Stimulated activated CD8-positive, alpha-beta memory T cell treated with anti-CD3 and anti-CD28 coated beads, Interleukin-7, amount 100 ng/mL, for 48 hours (primary cell): Measurements from ENCODE around the gene AGPAT3.

Source experiments
- DNase-seq, 2 donors: peaks; one replicate each; pipeline ENCODE4 v3.0.0-alpha.2; 2020; ENCODE audit warnings: low read depth in 1 of 2; ENCODE audit errors: extremely low read depth in 1 of 2

AGPAT3 gene

DNA sequence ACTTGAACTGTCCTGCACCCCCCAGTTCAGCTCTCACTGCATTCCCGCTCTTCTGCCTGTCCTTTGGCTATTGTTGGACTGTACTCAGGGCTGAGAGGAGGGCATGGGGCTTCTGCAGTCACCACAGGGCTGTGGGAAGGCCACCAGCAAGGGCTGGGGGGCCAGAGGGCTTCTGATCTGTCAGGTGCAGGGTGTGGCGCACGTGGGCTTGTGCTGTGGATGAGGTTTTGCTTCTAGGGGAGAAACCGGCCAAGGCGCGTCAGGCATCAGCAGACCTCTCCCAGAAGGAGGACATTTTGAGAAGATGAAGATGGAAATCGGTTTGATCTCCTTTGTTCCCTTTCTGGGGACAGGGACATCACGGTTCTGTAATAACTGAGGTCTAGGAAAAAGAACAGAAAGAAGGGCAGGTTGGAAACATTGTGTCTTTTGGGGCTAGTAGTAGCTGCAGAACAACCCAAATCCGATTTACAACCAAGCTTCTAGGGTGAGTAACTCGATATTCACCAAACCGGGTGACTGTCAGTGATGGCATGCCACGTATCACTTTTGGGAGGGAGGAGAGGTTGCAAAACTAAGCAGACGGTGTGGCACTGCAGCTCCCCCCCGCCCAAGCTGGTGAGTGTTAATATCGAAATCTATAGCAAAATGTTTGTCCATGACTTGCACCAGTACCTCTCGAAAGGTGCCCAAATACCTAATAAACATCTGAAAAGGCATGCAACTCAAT is 40.9 kb downstream of the AGPAT3 start:
- no peak for DNase-seq

DNA sequence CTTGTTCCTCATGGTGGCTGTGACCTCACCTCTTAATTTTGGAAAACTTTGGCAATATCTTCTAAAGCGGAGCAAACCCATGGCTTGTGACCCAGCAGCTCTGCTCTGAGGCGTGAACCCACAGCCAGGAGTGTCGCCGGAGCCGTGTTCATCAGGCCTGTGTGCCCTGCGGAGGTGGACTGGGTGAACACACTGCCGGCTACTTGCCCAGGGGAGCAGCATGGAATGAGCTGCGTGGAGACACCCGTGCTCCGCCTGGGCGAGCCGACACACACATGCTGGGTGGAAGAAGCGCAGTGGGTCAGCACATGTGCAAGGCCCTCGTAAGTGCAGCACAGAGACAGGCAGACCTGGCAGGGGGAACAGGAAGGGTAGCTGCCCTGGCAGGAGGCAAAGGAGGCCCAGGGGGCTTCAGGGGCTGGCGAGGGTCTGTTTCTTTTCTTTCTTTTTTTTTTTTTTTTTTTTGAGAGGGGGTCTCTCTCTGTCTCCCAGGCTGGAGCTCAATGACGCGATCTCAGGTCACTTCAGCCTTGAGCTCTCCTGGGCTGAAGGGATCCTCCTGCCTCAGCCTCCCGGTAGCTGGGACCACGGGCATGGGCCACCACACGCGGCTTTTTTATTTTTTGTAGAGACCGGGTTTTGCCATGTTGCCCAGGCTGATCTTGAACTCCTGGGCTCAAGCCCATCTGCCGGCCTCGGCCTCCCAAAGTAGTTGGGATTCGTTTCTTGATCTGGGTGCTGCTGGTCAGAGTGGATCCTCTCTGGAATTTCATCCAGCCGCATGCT is 41.8 kb downstream of the AGPAT3 start:
- no peak for DNase-seq

DNA sequence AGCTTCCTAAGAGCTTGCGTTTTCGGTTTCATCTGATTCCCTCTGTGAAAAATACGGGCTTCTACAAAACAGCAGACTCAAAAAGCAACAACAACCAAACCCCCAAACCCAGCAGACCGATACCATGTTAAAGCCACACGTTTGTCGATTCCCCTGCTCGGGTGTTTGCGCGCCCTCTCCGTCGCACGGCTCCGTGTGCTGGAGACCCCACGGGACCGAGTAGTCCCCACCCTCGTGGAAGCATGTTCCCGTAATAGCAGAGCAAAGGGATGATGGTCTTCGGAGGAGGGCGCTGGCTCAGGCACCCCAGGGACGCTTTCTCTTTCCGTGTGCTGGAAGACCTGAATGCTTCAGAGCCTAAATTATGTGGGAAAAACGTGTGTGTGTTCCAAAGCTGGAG is 42.7 kb downstream of the AGPAT3 start:
- DNase-seq, result no peak

DNA sequence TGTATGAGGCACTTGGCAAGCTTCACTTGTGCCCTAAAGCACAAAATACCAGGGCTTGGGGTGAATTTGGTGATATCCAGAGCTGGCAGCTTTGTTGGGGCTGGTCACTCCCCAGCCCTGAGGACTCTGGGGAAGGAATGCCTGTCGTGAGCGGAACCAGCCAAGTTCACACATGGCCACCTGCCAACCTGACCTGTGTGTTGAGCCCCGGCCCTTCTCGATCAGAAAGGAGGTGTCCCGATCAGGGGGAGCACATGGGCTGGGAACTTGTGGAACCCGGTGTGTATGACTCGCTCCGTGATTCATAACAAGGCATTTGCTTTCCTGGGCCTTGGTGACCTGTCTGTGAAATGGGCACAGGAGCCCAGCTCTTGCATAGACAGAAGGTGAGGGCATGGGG is 43.1 kb downstream of the AGPAT3 start:
- DNase-seq, result no peak

DNA sequence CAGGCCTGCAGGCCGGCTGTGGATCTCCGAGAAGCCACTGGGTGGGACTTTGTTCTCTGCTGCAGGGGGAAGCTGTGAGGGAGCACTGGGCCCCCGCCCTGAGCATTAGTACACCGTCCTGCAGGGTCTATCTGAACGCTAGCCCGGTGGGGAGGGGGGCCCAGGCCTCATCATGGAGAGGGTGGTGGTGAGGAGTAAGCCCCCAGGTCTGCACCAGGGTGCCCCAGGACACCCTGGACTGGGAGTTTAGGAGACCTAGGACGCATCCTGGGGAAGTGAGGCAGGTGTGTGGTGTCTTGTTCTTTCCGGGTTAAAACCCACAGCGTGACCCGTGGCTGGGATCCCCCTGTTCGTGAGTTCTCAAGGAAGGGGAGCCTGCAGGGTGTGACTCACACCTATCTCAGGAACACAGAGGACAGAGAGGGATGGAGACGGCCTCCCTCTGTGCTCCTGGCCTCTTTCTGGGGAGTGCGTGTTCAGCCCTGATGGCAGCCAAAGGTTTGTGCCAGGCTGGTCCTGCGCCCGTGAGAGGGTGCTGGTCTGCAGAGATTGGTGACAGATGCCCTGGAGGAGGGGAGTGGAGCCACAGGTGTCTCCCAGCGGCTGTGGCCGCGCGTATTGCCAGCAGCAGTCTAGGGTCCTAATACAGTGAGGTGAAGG is 44.8 kb downstream of the AGPAT3 start:
- DNase-seq, result no peak

DNA sequence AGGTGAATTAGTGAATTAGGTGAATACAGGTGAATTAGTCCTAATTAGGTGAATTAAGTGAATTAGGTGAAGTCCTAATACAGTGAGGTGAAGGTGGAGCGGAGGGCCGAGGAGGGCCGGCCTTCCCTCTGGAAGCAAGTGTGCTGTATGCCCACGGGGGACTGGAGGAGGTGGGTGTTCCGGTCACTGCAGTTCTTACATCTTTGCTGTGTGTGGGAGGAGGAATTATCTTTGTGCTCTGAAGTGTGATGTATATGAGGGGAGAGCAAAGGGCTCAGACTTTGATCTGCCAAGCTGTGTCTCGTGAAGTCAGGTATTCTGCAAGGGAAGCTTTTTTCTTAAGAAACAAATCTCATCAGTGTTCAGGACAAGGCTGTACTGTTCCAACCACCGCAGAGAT is 45.4 kb downstream of the AGPAT3 start:
- DNase-seq, result no peak

DNA sequence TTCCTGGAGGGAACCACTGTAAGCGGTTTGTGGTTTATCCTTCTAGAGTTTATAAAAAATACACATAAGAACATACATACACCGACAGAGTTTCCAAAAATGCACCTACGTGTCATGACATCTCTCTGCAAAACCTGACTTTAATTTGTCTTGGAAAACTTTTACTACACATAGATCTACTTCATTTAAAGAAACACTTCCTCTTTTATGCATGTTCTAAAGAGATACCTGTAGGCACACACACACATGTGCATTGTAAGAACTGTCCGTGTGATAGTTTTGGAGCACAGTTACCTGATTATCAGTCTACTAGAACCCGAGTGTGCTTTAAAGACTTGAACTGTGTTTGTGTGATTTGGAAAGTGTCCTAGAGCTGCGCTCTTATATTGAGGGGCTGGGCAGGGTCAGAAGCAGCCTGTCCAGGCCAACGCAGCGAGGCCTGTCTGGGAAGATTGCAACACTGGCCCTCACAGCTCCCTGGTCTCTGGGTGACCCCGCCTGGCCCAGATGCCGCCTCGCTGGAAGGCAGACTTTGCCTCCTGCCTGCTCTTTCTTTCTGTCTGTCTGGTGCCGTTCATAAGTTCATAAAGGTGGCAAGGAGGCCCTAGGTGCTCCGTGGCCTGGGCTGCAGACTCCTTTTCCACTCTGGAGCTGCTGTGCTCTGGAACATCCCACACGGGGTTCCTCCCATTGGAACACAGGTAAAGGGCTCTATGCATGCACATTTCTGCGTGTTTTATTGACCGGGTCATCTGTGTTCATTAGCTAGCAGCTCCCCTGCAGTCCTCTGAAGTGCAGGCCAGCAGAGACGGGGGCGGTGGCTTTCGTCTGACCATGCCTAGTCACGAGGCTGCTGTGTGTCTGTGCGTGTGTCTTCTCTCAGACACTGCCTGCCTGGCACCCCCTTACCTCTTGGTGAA is 46.3 kb downstream of the AGPAT3 start:
- DNase-seq, result no peak

DNA sequence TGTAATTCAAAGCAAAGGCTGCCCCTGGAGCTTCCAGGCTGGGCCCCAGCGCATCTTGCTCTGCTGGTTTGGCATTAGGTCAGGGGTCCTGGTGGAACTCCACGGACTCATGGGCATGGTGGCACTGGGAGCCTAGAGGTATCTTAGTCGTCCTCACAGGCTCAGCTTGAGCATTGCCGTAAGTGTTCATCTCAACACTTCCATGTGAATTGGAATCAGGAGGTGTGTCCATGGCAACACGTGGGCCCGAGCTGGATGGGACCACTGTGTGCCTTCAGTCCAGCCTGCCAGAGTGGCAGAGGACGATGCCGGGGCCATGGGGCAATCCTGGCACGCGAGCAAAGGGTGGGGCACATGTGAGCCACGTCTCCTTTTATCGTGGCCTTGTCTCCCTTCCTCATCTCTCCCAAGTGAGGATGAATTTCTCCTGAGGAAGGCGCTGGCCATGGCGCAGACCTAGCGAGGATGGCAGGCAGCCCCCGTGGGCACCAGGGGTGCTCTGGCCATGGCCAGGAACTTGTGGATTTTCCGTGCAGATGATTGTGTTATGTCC is 47.0 kb downstream of the AGPAT3 start:
- no peak for DNase-seq

DNA sequence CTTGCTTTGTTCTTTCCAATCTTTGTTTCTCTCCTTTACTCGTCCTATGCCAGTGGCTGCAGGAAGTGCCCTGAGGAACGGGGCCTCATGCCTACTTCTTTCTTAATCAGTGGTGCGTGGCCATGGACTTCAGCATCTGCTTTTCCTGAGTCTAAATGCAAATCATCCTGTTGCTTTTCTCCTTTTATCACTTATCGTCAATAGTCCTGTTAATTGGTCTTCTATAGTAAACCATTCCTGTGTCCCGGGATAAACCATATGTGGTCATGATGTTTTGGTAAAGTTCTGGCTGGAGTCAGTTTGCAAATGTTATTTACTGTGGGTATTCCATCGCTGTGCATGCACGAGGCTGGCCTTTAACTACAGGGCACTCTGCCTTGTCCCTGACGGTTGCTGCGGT is 47.5 kb downstream of the AGPAT3 start:
- no peak for DNase-seq

DNA sequence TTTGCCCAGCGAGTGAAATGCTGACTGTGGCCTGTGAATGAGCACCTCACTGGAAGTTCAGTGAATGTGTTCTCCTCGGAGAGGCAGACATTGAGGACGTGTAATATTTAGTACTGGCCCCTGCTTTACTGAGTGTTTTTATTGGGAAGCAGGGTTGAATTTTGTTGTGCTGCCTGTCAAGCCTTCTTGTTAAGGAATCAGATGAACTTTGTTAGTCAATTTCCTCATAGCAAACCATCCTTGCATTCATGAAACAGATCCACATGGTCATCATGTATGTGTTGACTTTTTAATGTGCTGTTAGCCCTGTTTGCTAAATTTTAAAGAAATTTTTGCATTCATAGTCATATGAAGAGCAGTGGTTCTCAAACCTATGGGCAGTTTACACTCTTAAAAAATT is 47.9 kb downstream of the AGPAT3 start:
- no peak for DNase-seq

DNA sequence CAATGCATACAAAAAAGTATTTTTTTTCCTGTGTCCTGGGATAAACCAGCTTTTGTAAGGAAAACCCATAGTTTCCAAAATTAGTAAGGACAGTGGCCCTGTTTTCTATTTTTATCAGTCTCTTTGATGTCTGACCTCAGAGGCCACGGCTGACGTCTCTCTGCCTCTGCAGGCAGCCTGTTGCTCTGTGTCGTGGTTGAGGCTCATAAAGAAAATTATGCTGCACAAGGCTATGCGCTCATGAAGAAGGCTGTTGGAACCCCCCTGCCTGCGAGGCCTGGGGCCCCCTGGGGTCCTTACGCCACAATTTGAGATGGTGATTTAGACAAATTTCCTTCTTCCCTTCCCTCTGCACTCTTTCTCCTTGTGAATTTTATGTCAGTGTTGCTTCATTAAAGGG is 48.9 kb downstream of the AGPAT3 start:
- no peak for DNase-seq

DNA sequence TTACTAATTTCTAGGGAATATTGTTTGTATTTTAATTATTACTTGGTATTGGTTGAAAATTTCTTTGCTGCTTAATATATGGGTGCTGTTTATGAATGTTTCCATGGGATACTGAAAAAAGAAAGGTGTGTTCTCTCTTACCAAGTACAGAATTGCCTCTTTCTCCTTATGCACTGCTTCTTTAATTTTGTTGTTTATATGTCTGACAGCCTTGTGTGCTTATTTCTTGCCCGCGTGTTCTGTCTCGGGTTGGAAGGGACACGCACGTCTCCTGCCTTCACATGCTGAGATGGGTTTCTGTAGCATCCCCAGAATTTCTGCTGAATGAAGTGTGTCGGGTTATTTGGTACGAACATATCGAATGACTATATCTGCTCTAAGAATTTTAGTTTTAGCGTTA is 51.1 kb downstream of the AGPAT3 start:
- no peak for DNase-seq

DNA sequence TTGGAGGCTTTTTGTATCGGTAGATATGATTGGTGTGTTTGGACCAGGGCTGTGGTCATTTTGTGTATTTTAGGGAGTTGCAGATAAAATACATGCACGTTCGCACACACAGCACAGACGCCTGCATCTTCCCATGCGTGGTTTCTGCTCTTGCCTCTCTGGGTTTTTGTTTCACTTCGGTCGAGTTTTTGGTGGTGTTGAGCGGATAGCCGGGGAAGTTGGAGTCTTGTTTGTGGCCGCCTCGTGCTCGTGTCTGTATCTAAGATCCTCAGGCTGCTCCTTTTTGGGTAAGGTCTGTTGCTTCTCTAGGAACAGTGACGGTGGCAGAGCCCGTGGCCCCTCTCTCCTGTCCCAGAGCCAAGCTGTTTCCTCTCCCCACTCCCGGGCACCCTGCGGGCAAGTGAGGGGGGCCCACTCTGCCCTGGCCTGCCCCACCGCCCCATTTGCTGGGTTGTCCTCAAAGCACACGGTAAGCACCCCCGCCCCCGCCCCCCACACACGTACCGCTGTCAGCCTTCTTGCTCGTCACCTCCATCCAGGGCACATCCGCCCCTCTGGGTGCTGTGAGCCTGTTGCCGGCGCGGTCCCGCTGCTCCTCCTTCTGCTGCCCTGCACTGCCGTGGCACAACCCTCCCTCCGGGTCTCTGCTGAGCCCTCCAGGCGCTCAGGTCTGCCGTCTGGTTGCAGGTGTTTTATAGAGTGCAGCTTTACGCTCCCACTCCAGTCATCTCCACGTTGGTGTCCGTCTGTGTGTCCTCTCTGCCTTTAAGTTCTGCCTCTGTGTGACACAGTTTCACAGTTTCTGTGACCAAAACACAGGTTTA is 51.9 kb downstream of the AGPAT3 start:
- DNase-seq, result no peak

DNA sequence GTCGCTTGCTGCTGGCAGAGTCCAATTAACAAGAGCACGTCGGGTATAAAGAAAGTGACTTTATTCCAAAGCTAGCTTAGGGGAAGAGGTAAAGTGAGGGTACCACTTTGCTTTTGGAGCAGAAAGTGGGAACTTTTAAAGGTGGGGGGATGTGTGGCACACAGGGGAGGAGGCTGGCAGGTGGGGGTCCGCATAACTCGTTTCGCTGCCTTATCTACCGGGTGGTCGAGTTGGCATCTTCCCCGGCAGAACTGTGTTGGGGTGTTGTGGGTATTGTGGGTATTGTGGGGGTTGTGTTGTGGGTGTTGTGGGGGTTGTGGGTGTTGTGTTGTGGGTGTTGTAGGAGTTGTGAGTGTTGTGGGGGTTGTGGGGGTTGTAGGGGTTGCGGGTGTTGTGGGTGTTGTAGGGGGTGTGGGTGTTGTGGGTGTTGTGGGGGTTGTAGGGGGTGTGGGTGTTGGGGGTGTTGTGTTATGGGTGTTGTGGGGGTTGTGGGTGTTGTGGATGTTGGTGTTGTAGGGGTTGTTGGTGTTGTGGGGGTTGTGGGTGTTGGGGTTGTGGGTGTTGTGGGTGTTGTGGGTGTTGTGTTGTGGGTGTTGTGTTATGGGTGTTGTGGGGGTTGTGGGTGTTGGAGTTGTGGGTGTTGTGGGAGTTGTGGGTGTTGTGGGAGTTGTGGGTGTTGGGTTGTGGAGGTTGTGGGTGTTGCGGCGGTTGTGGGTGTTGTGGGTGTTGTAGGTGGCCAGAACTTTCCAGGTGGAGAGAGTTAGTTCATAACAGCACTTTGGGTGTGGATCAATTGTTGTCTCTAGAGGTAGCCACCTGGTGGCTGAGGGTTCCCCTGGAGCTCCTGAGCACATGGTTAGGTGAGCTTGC is 52.7 kb downstream of the AGPAT3 start:
- DNase-seq, result no peak

DNA sequence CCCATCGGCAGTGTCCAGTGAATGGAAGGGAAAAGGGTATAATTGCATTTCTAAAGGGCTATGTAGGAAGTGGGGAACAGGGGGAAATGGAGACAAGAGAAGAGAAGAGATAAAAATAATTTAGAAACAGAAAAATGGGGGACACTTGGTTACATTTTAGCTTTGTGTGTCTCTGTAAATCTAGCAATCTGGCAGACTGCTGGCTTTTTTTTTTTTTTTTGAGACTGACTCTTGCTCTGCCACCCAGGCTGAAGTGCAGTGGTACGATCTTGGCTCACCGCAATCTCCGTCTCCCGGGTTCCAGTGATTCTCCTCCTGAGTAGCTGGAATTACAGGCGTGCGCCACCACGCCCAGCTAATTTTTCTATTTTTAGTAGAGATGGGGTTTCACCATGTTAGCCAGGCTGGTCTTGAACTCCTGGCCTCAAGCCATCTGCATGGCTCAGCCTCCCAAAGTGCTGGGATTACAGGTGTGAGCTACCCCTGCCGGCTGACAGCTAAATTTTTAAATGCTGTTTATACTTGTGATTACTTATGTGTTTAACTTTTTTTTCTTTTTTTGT is 53.4 kb downstream of the AGPAT3 start:
- no peak for DNase-seq

DNA sequence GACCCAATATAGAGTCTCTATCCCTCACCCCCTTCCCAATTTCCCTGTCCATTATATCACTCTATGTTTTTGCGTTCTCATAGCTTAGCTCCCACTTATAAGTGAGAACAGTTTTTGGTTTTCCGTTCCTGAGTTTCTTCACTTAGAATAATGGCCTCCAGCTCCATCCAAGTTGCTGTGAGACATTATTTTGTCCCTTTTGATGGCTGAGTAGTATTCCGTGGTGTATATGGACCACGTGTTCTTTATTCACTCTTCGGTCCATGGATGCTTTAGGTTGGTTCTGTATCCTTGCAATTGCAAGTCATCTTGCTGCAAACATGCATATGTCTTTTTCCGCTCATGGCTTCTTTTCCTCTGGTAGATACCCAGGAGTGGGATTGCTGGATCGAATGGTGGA is 54.3 kb downstream of the AGPAT3 start:
- no peak for DNase-seq

DNA sequence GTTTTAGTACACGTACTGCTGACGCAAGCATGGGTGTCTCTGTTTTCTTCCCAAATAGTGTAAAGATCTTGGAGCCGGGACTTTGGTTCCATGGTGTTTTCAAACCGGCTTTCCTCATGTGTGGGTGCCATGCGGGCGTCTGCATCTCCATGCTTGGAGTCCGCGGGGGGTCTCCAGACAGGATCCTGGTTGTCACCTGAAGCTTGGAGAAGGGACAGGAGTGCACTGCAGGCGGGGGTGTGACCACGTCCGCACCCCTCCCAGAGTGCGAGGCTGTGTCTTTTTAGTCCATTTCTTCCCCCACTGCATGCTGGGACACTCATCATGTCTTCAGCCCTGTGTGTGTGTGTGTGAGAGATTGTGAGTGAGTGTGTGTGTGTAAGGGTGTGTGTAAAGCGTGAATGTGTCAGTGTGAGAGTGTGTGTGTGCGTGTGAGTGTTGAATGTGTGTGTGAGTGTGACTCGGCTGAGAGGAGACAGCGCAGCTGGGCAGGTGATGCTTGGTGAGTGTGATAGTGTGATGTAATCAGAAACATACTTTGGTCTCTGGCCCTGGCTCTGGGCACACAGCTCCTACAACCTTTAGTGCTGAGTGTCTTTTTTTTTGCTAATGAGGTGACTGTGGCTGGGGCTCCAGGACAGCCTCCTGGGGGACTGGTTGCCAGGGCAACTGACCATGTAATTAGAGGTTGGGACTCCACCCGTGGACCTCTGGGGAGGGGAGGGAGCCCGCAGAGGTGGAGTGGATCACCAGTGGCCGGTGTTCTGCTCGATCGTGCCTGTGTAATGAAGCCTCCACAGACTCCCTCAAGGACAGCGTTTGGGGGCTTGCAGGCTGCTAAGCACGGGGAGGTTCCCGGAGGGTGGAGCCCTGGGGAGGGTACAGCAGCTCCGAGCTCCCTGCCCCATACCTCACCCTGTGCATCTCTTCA is 55.1 kb downstream of the AGPAT3 start:
- DNase-seq, result no peak
